HG02884 (cell line): ENCODE measurements around the gene TGIF2.
"Not testable (repeated sequence)": the region's sequence is repeated elsewhere in the genome, so short reads cannot be mapped to it uniquely, and the experiment has no call there.

Source experiments
- ATAC-seq: cut with Tn5 transposase; IDR thresholded peaks from one replicate; pipeline ENCODE4 v1.9.1; 2021; ENCODE audit warnings: mild to moderate bottlenecking, moderate library complexity; ENCODE audit not compliant: unreplicated experiment

Gene TGIF2

DNA sequence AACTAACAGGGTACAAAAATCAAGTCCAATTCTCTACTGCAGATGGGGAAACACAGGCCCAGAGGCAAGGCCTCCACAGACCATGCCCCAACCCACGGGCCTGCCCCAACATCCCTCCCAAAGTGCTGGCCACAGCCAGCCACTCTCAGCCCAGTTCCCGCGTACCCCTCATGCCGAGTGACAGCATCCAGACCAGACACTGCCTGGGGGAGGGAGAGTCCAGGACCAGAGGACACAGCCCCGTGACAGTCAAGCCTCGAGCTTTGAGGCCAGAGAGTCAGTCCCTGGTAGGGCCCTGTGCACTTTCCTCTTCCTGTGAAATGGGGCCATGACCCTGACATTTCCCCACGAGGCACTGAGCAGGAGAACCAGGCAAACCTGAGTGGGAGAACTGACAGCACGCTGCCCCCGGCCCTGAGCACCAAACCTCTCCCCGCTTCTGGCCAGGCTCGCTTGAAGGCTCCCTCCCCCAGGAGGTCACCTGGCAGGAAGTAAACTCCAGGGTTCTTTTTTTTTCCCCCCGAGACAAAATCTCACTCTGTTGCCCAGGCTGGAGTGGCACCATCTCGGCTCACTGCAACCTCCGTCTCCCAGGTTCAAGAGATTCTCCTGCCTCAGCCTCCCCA lies 27.2 kb upstream of the TGIF2 start:
- no peak for ATAC-seq

DNA sequence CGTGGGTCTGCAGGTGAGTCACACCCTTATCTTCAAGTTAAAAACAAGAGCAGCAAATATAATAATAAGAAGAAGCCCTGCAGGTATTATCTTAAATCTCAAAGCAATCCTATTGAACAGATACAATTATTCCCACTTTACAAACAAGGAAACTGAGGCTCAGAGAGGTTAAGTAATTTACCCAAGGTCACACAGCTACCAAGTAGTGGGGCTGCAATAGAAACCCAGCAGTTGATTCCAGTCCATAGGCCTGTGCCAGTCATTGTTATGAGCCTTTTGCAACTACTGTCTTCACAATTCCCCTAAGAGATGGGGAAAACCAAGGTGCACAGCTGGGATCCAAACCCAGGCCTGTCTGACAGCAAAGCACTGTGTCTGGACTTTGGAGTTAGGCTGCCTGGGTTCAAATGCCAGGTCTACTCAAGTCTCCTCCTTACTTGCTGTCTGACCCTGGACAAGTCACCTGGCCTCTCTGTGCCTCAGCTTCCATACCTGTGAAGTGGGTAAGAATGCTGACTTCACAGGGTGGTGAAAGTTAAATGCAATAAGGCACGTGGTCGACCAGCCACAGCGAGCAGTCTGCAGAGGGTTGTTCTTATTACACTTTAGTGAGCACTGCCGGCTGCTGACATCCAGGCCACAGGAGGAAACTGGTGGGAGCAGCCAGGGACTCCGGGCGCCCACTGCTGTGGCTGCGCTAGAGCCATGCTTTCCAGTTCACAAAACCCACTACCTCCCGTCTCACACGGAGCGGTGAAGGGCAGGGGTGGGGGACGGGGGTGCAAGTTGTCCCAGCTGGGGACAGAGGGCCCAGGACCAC lies 26.0 kb upstream of the TGIF2 start:
- no peak for ATAC-seq

DNA sequence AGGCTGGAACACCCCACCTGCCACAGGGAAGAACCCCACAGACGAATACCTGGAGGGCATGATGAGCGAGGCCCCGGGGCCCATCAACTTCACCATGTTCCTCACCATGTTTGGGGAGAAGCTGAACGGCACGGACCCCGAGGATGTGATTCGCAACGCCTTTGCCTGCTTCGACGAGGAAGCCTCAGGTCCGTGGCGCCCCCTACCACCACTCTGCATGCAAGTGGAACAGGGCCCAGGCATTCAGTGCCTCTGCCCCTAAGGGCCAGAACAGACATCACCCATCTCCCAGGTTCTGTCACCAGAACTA lies 25.4 kb upstream of the TGIF2 start:
- ATAC-seq = no peak

DNA sequence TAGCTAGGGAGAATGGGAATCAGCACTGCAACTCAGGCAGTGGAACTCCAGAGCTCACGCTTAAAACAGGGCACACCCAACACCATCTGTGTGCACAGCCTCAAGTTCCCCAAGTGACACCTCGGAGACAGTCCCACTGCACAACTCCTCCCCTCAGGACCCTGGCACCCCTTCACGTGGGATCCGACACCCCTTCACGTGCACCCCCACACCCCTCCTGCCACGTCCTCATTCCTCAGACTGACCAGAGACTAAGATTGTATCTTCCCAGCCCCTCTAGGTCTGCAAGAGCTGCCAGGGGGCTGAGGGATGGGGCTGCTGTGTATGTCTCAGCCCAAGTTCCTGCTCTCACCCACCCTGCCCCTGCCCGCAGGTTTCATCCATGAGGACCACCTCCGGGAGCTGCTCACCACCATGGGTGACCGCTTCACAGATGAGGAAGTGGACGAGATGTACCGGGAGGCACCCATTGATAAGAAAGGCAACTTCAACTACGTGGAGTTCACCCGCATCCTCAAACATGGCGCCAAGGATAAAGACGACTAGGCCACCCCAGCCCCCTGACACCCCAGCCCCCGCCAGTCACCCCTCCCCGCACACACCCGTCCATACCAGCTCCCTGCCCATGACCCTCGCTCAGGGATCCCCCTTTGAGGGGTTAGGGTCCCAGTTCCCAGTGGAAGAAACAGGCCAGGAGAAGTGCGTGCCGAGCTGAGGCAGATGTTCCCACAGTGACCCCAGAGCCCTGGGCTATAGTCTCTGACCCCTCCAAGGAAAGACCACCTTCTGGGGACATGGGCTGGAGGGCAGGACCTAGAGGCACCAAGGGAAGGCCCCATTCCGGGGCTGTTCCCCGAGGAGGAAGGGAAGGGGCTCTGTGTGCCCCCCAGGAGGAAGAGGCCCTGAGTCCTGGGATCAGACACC lies 24.4 kb upstream of the TGIF2 start:
- no peak for ATAC-seq

DNA sequence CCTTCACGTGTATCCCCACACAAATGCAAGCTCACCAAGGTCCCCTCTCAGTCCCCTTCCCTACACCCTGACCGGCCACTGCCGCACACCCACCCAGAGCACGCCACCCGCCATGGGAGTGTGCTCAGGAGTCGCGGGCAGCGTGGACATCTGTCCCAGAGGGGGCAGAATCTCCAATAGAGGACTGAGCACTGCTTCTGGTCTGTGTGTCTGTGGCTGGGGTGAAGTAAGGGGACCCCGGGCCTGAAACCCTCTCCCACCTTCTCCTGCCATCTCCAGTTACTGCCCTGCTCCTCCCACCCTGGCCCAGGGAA lies 23.8 kb upstream of the TGIF2 start:
- no peak for ATAC-seq

DNA sequence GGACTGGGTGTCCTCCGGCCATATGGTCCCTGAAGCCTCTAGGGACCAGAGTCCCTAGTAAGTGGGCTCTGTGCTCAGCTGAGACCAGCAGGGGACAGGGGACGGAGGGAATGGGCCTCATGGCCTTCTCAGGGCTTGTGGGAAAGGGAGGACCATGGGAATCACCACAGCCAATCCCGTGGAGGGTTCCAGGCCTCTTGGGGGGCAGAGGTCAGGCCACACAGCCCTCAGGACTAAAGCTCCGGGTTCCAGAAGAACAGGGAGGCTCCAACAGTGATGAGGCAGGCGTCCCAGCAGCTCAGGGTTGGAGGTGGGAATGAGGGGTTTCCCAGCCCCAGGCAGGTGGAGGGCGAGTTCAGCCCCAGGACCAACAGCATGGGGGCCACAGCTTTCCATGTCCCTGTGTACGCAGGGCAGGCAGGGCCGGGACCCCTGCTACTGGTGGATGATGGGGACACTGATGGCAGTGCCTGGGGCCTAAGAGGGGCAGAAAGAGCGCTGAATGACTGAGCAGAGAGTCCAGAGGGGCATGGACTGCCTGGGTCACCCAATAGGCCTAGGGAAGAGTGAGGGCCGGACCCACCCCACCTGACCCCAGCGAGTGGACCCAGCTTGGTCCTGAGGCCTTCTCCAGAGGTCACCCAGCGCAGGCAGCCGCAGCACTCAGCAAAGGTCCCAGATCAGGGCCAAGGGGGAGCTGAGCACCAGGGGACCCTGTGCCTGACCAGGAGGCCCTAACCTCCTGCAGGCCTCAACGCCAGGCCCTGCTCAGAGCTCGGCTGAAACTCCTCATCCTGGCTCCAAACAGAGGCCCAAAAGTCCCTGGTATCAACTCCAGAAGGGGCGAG lies 23.2 kb upstream of the TGIF2 start:
- no peak for ATAC-seq

DNA sequence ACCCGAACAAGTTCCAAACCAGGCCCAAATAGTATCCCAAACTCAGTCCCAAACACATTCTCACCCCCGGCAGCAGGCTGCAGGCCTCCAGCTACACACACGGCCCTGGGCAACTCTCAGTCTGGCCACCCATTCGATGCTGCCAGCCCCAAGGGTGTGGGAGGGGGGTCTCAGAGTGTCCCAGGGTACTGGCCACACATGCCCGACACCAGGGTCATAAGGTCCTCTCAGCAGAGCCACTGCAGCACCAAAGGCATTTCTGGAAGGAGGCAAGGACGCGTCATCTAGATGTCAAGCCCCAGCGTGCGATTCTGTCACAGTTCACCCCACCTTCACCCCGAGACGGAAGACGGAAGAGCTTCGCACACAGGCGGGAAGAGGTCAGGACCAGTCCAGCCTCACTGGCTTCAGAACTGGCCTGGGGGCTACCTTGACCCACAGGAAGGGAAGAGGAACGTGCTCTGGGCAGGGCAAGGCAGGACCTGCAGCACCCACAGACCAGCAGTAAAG lies 22.6 kb upstream of the TGIF2 start:
- no peak for ATAC-seq

DNA sequence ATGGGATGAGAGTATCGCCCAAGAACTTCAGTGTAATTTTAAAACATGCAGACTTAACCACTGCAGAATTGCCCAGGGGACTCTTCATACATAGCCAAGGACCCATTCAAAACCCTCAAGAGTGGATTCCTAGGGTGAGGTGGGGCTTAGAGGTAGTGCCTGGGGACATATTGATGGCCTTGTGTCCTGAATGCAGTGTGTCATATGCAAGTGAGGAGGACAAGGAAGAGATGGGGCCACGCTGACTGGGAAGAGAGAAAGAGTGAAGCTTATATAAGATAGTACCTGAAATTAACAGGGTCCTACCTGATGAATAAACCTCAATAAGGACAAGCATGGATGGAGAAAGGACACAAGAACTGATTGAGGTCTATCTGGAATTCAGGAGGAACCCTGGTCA lies 18.1 kb upstream of the TGIF2 start:
- no peak for ATAC-seq

DNA sequence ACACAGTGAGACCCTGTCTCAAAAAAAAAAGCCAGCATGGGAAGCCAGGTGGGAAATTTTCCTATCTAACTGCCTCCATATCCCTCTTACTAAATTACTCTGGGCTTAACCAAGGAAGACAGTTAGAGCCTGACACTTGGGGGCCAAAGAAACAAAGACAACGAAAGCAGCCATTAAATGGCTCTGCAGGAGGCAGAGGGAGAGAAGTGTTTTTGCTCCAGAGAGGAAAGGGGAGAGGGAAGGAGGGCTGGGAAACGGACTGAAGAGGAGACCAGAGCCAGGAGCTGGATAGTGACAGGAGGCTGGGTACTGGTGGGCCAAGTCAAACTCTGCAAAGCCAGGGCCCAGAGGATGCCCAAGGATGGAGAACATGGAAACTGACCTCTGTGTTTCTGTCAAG lies 10.7 kb upstream of the TGIF2 start:
- no peak for ATAC-seq

DNA sequence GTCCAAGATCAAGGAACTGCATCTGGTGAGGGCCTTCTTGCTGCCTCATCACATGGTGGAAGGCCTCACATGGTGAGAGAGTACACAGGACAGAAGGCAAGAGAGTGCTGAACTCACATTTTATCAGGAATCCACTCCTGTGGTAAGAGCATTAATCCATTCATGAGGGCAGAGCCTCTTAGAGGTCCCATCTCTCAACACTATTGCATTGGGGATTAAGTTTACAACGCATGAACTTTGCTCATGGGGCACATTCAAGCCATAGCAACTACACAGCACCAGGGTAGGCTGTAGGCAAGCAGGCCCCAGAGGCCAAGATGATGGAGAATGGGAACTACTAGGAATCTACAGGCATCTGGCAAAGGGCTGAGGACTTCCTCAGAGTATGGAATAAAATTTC lies 10.0 kb upstream of the TGIF2 start:
- no peak for ATAC-seq

DNA sequence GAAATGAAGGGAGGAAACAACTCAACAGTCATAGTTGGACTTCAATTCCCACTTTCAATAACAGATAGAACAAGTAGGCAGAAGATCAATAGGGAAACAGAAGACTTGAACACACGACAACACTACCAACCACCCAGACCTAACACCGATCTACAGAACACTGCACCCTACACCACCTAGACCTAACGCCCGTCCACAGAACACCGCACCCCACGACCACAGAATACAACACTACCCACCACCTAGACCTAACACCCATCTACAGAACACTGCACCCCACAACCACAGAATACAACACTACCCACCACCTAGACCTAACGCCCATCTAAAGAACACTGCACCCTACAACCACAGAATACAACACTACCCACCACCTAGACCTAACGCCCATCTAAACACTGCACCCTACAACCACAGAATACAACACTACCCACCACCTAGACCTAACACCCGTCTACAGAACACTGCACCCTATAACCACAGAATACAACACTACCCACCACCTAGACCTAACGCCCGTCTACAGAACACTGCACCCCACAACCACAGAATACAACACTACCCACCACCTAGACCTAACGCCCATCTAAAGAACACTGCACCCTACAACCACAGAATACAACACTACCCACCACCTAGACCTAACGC lies 9.2 kb upstream of the TGIF2 start:
- ATAC-seq = not testable (repeated sequence)

DNA sequence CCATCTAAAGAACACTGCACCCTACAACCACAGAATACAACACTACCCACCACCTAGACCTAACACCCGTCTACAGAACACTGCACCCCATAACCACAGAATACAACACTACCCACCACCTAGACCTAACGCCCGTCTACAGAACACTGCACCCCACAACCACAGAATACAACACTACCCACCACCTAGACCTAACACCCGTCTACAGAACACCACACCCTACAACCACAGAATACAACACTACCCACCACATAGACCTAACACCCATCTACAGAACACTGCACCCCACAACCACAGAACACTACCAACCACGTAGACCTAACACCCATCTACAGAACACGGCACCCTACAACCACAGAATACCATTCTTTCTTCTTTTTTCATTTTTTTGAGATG lies 8.7 kb upstream of the TGIF2 start:
- not testable (repeated sequence) for ATAC-seq

DNA sequence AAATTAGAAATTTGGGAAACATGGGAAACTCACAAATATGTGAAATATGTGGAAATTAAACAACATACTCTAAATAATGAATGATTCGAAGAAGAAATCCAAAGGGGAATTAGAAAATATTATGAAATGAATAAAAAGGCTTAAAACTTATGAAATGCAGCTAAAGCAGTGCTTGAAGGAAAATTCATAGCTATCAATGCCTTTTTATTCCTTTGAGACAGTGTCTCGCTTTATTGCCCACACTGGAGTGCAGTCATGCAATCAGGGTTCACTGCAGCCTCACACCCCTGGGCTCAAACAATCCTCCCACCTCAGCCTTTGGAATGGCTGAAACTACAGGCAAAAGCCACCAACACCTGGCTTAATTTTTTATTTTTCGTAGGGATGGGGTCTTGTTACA lies 7.9 kb upstream of the TGIF2 start:
- ATAC-seq = no peak

DNA sequence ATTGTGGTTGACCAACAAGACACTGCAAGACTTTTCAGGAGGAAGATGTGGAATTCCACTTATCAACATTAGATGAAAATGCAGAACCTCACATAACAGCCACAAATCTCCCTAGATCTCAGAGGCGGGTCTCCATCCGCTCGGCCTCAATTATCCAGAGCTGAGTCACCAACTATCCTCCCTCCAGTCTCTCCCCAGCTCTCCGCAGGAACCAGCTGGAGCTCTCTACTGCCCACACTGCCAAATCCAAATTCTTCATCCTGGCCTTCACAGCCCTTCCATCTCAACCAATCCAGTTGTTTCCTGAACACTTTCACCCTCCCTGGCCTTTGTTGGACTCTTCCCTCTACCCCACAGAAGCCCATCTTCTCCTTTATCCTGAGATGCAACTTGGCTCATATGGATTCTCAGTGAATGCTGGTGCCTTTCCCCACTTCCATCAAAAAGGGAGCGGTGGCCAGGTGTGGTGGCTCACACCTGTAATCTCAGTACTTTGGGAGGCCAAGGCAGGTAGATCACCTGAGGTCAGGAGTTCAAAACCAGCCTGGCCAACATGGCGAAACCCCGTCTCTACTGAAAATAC lies 3.5 kb upstream of the TGIF2 start:
- ATAC-seq = no peak

DNA sequence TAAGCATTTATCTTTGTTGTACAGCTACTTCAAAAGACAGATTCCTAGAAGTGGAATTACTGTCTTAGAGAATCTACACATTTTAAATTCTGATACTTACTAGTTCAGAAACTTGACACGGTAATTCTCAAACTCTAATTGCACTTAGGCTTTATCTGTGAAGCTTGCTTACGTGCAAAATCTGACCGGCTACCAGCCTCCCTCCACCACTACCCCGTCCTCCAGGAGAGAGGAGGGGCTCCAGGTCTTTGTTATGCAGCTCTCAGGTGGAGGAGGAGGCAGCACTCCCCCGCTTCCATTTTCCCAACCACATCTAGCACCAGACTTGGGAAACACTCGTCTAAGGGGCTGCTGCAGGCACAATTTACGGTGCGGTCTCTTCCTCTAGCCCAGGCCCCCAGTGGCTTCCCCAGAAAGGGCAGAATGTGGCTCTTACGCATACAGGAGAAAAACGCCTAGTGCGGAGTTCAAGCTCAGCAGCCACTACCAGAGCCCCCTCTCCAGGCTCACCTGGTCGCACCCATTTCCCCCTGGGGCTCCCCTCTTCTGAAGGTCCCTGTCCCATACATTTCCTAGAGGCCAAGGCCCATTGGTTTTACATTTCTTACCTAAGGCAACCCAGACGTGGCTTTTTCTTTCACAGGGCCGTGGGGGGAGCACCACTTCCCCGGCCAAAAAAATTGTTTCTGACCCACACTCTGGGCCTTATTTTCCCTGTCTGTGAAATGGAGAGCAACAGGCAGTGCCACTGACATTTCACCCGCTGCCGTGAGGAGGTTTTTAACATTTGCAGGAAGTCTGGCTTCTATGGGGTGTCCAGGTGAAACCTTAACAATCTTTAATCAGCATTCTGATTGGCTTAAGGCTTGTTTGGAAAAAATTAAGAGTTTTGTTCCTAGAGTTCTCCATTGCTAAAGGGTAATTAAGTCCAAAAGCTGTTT lies 1.6 kb upstream of the TGIF2 start:
- ATAC-seq = no peak

DNA sequence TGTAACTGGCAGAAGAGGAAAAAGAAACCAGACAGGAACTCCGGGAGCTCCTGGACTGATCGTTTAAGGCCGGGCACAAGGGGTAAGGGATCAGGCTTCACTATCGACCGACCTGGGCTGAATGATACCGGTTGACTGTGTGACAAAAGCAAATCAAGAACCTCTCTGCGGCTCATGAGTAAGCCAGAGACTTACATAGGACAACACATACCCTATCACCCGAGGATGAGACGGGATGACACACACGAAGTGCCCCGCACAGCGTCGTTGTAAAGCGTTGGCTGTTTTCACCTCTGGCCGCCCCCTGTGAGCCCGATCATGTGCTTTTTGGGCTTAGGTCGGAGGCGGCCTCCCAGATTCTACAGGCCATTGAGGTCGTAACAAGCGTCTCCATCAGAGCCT lies 695 bp upstream of the TGIF2 start:
- peak; percentile 10 for ATAC-seq

DNA sequence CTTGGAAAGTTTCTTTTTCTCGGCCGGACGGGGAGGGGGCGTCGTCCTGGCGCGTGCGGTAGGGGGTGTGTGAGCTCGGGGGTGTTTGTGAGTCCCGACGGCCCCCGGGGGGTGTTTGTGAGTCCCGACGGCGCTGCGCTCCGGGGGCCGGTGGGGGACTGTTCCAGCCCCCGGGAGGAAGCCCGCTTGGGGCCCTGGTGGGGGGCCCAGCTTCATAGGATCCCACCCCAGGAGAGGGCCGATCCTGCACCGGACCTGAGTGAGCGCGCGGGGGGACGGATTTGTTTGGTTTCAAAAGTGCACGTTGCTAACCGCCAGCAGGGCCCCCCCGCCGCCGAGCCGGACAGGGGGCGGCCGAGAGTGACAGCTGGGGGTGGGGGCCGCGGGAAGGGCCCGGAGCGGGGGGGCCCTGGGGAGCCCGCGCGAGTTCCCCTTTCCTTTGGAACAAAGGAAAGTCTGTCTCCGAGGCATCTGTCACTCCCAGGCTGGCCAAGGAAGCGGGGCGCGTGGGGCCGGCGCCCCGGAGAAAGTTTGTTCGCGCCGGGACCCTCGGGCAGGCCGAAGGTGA lies 485 bp downstream of the TGIF2 start:
- no peak for ATAC-seq

DNA sequence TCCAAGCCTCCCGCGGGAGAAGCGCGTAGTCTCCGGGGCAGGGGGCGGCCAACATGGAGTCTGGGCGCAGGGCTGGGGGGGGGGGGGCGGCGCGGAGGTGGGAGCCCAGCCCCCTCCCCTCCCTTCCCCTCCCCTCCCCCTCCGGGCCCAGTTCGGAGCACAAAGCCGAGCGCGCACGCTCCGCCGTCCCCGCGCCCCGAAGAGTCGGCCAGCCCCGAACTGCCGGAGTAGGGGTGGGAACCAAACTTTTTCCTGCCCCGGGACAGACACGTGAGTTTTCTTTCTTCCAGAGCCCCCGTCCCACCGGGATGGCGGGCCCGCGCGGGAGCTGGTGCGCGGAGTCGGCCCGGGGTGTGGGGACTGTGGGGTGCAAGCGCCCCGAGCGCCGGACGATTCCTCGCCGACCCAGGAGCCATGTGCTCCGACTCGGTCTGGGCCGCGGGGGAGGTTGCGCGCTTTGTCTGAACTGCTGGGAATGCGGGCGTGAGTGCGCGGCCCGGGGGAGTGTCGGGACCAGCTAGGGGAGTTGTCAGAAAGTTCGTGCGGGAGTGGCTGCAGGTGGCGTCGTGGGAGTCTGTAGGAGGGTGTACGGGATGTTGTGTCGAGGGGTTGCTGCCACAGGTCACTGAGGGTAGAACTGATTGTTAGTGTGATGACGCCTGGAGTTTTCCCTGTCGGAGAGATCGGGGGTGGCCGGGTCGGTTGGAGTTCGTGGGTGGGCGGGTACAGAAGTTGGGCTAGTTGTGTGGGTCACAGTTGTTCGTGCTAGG lies 1.2 kb downstream of the TGIF2 start:
- ATAC-seq = no peak
